MCF 10A (cell line): ENCODE results near the gene CELSR1. TPM values are rescaled to one million over a fixed set of nuclear protein-coding genes. Genes with fewer than 3 reads are reported as not detected.

Source experiments
- BruUV-seq: library from RNA; stranded (reverse); fragments of 400-500 nt; replicated peaks from 2 replicates; lab custom pipeline; 2021; lab: Mats Ljungman, UMichigan
- CTCF ChIA-PET: fragments of 300-600 bp; sonication (Branson Sonifier 250); formaldehyde crosslinking; extraction: SDS; loops from one replicate; lab custom pipeline; 2021; ENCODE audit warnings: antibody characterized with exemption, inconsistent platforms; lab: Yijun Ruan, JAX
- POLR2A ChIA-PET: fragments of 300-600, 350-650 bp; sonication (Branson Sonifier 250); formaldehyde crosslinking; extraction: SDS; loops from one replicate; lab custom pipeline; 2020; ENCODE audit warnings: antibody characterized with exemption, inconsistent platforms; lab: Yijun Ruan, JAX
- DNase-seq: peaks from one replicate; pipeline ENCODE4 v3.0.0-alpha.2; 2018; ENCODE audit not compliant: unreplicated experiment
- H3K27ac Mint-ChIP-seq: one replicate; pipeline ENCODE4 v1.8.0; 2022; ENCODE audit warnings: mild to moderate bottlenecking, low read depth, mixed read lengths; ENCODE audit not compliant: unreplicated experiment
- H3K27me3 Mint-ChIP-seq: one replicate; pipeline ENCODE4 v1.8.0; 2022; ENCODE audit warnings: mixed read lengths; ENCODE audit not compliant: insufficient read depth, unreplicated experiment
- H3K36me3 Mint-ChIP-seq: one replicate; pipeline ENCODE4 v1.8.0; 2022; ENCODE audit warnings: mild to moderate bottlenecking, moderate library complexity, mixed read lengths; ENCODE audit not compliant: insufficient read depth, unreplicated experiment
- H3K4me1 Mint-ChIP-seq: one replicate; pipeline ENCODE4 v1.8.0; 2022; ENCODE audit warnings: mixed read lengths; ENCODE audit not compliant: insufficient read depth, unreplicated experiment
- H3K4me3 Mint-ChIP-seq: one replicate; pipeline ENCODE4 v1.8.0; 2022; ENCODE audit warnings: mild to moderate bottlenecking, moderate library complexity, mixed read lengths; ENCODE audit not compliant: unreplicated experiment
- H3K9me3 Mint-ChIP-seq: one replicate; pipeline ENCODE4 v1.8.0; 2022; ENCODE audit warnings: mixed read lengths; ENCODE audit not compliant: unreplicated experiment
- CTCF ChIP-seq: fragments of 200-600 bp; IDR thresholded peaks from one replicate; pipeline ENCODE4 v1.8.0; 2022; ENCODE audit warnings: antibody characterized with exemption, mild to moderate bottlenecking; ENCODE audit not compliant: unreplicated experiment
- intact Hi-C: fragments of 100-400 bp; cut with micrococcal nuclease; formaldehyde crosslinking; loops from 2 replicates; pipeline ENCODE4 v1.14.1; 2022
- total RNA-seq: library from RNA; stranded (reverse); gene quantifications from 2 replicates; pipeline ENCODE4 v1.2.3, GENCODE V29; 2022

Gene CELSR1
- total RNA-seq, 1 experiment from 2014 or later, result 49.1 TPM

- BruUV-seq, result no TSS peak
- CTCF ChIA-PET, result interaction anchor here (0.6 to 1.7 kb wide), 5 partner anchors 31 to 335 kb away, joined by 3 to 5 read pairs (median 4); no protein-coding TSS in a partner anchor
- no peak for TF ChIP-seq CTCF
Observed at GRCh38 chr22:46326066-46326680, 211.2 kb downstream of the CELSR1 start.

GRCh38 chr22:46323162-46323561 is 214.3 kb downstream of the CELSR1 start:
- no peaks in the 10 kb centered on the region for H3K4me1 Mint-ChIP-seq
- BruUV-seq, result no TSS peak
- no peak overlapping the region for H3K4me3 Mint-ChIP-seq
- DNase-seq, result no peak
- peaks cover 24% of the 10 kb centered on the region for H3K36me3 Mint-ChIP-seq
- no peaks in the 10 kb centered on the region for H3K27me3 Mint-ChIP-seq
- H3K27ac Mint-ChIP-seq, result no peak overlapping the region
- H3K9me3 Mint-ChIP-seq, result no peaks in the 10 kb centered on the region
- ChIA-PET POLR2A (interaction anchor here (0.6 kb wide), 2 partner anchors 170 to 330 kb away, joined by 3 to 4 read pairs; no protein-coding TSS in a partner anchor), CTCF (interaction anchor here (0.5 to 1.3 kb wide), 3 partner anchors 8 to 202 kb away, joined by 3 to 5 read pairs (median 3); no protein-coding TSS in a partner anchor)
- TF ChIP-seq CTCF, result no peak
- intact Hi-C loops, result no loop called here

More at GRCh38 chr22:46326066-46326680, 211.2 kb downstream of the CELSR1 start:
- intact Hi-C loops, result no loop called here
- Mint-ChIP-seq H3K27me3 (no peaks in the 10 kb centered on the region), H3K36me3 (peaks cover 17% of the 10 kb centered on the region), H3K4me1 (no peaks in the 10 kb centered on the region), H3K27ac (no peak overlapping the region), H3K4me3 (no peak overlapping the region), H3K9me3 (no peaks in the 10 kb centered on the region)
- DNase-seq, result no peak
- POLR2A ChIA-PET, result no interaction called here

- CTCF ChIA-PET, result interaction anchor here (0.5 to 0.8 kb wide), 3 partner anchors 116 to 397 kb away, joined by 3 read pairs; no protein-coding TSS in a partner anchor
- TF ChIP-seq CTCF, result no peak
- intact Hi-C loops, result no loop called here
- Mint-ChIP-seq H3K9me3 (no peaks in the 10 kb centered on the region), H3K27me3 (no peaks in the 10 kb centered on the region), H3K36me3 (peaks cover 20% of the 10 kb centered on the region), H3K27ac (no peak overlapping the region), H3K4me3 (no peak overlapping the region), H3K4me1 (no peaks in the 10 kb centered on the region)
- no peak for DNase-seq
- POLR2A ChIA-PET, result no interaction called here
- no TSS peak for BruUV-seq
Observed at GRCh38 chr22:46322711-46323110, 214.7 kb downstream of the CELSR1 start.

GRCh38 chr22:46320716-46321386 is 216.6 kb downstream of the CELSR1 start:
- Mint-ChIP-seq H3K27ac (no peak overlapping the region), H3K9me3 (no peaks in the 10 kb centered on the region), H3K27me3 (no peaks in the 10 kb centered on the region), H3K4me3 (no peak overlapping the region), H3K36me3 (peaks cover 23% of the 10 kb centered on the region), H3K4me1 (no peaks in the 10 kb centered on the region)
- no peak for TF ChIP-seq CTCF
- no TSS peak for BruUV-seq
- ChIA-PET CTCF (interaction anchor here (1.2 to 2.2 kb wide), 2 partner anchors 199 to 315 kb away, joined by 5 to 8 read pairs; no protein-coding TSS in a partner anchor), POLR2A (interaction anchor here (0.7 kb wide), 1 partner anchor 53 kb away, joined by 3 read pairs; the partner anchor contains the start of gene TTC38)
- intact Hi-C loops, result no loop called here
- DNase-seq, result no peak
